ENCODE data around the gene LRIG1. TPM values are rescaled to one million over a fixed set of nuclear protein-coding genes. Genes with fewer than 3 reads are reported as not detected.

The LRIG1 gene
- total and polyA plus RNA-seq, 2 of the 8 experiments (the other 6 are each of a cell fraction or from before 2014, with no cell fraction given): 78.1 to 88.7 TPM

- Histone ChIP-seq H3K79me1 (ENCODE audit: low read depth, low read length) (peaks cover 16% of the 10 kb centered on the region), H3K14ac (ENCODE audit: insufficient read length) (no peak overlapping the region), H2AK5ac (ENCODE audit: low read depth, low read length) (no peak overlapping the region), H3K4ac (replicated peaks; ENCODE audit: insufficient read length, low read depth, low read length) (no peak overlapping the region), H2BK20ac (ENCODE audit: low read length) (no peak overlapping the region), H3K23me2 (ENCODE audit: low read depth, low read length) (no peaks in the 10 kb centered on the region), H2BK12ac (ENCODE audit: low read depth, low read length) (no peak overlapping the region), H3K4me2 (ENCODE audit: insufficient read depth in 1 of 2, low read depth in 2 of 2, low read length in 2 of 2) (no peak overlapping the region), H3K27me3 (replicated peaks in 1 of 4; ENCODE audit: control insufficient read depth in 3 of 4, extremely low read depth in 1 of 4, insufficient read depth in 3 of 4, low read length in 3 of 4) (no peaks in the 10 kb centered on the region), H3K27ac (ENCODE audit: low read depth, low read length) (no peak overlapping the region), H3K36me3 (ENCODE audit: control insufficient read depth in 2 of 4, insufficient read depth in 4 of 4, low read length in 3 of 4) (peaks cover 0 to 39% (median 10%) of the 10 kb centered on the region in 4 experiments; a peak in 5 of 8 replicates), H2BK5ac (ENCODE audit: low read depth, low read length) (no peak overlapping the region), H3K18ac (ENCODE audit: extremely low read depth, low read length) (no peak overlapping the region), H3K23ac (ENCODE audit: insufficient read length) (no peak overlapping the region), H2BK120ac (replicated peaks; ENCODE audit: low read depth, low read length) (no peak overlapping the region), H2AFZ (ENCODE audit: low read length) (no peak overlapping the region), H2BK15ac (ENCODE audit: low read length) (no peak overlapping the region), H3K4me1 (replicated peaks in 1 of 4; ENCODE audit: control insufficient read depth in 3 of 4, insufficient read depth in 4 of 4, low read length in 3 of 4) (peaks cover 0 to 22% (median 14%) of the 10 kb centered on the region in 4 experiments; a peak in 6 of 7 replicates), H4K91ac (replicated peaks; ENCODE audit: insufficient read length, low read length) (no peak overlapping the region), H3K9me3 (ENCODE audit: insufficient read depth in 2 of 2, low read depth in 1 of 2, low read length in 1 of 2) (peaks cover 24 to 26% of the 10 kb centered on the region in 2 experiments), H3K56ac (replicated peaks; ENCODE audit: insufficient read length, low read depth, low read length) (no peak overlapping the region), H3K79me2 (ENCODE audit: control insufficient read depth in 1 of 2, insufficient read depth in 2 of 2, low read length in 2 of 2) (peaks cover 13 to 98% of the 10 kb centered on the region in 2 experiments), H4K8ac (ENCODE audit: extremely low read depth, insufficient read depth, low read length) (no peak overlapping the region), H3K9ac (replicated peaks in 1 of 4; ENCODE audit: extremely low read depth in 1 of 4, low read depth in 3 of 4, low read length in 3 of 4) (no peak overlapping the region), H4K5ac (ENCODE audit: insufficient read length, low read depth, low read length) (no peak overlapping the region), H3K4me3 (ENCODE audit: extremely low read depth in 1 of 4, insufficient read depth in 2 of 4, low read depth in 3 of 4, low read length in 4 of 4) (no peak overlapping the region), H4K20me1 (replicated peaks in 1 of 2; ENCODE audit: control insufficient read depth in 1 of 2, insufficient read depth in 2 of 2, low read length in 2 of 2) (peaks cover 13 to 39% of the 10 kb centered on the region in 2 experiments)
- ChIA-PET CTCF (ENCODE audit: partially characterized antibody) (interaction anchor here (1.4 kb wide), 1 partner anchor 19 kb away, joined by 5 read pairs; no protein-coding TSS in a partner anchor), POLR2A (ENCODE audit: partially characterized antibody) (no interaction called here)
- WGBS, 2 experiments (ENCODE audit: extremely low coverage in 1 of 2, insufficient coverage in 1 of 2, insufficient read length in 1 of 2, insufficient replicate concordance in 2 of 2, low coverage in 1 of 2, low lambda C conversion rate in 2 of 2, missing lambda C conversion rate in 1 of 2): 86% methylated on average over 1 of the region's 1 CpG; no CpG with 5 or more reads in 1 of the 2 experiments
- no peak for DNase-seq (ENCODE audit: low read depth in 1 of 2, low spot score in 2 of 2)
- FAIRE-seq: no peak
- TF ChIP-seq CBX8 (IDR thresholded peaks at IDR 0.05; ENCODE audit: borderline replicate concordance, low read depth, low read length): no peak
Measured at GRCh38 chr3:66426135-66426534, 74.7 kb downstream of the LRIG1 start.
